RWPE2 (cell line): ENCODE results near the gene UTS2.

Source experiments
- ATAC-seq: fragments of 200-7000 bp; cut with Tn5 transposase; 3 replicates; pipeline ENCODE4 v1.9.1; 2021; ENCODE audit warnings: low read depth
- DNase-seq: peaks from one replicate; pipeline ENCODE4 v3.0.0-alpha.2; 2020; ENCODE audit warnings: low spot score
- H3K27ac ChIP-seq: fragments of 450-650 bp; 2 replicates; pipeline ENCODE4 v1.5.1; 2017; ENCODE audit warnings: mild to moderate bottlenecking; ENCODE audit not compliant: poor library complexity, severe bottlenecking
- H3K27me3 ChIP-seq: fragments of 250-450 bp; sonication (Bioruptor Pico); 2 replicates; pipeline ENCODE4 v1.5.1; 2021; ENCODE audit warnings: mild to moderate bottlenecking, moderate library complexity; ENCODE audit not compliant: insufficient read depth, poor library complexity, severe bottlenecking
- H3K36me3 ChIP-seq: fragments of 250-450 bp; sonication (Bioruptor Pico); 2 replicates; pipeline ENCODE4 v1.5.1; 2020; ENCODE audit warnings: low read depth, mild to moderate bottlenecking, moderate library complexity
- H3K4me1 ChIP-seq: fragments of 250-450 bp; sonication (Bioruptor Pico); 2 replicates; pipeline ENCODE4 v1.5.1; 2021; ENCODE audit warnings: mild to moderate bottlenecking, moderate library complexity; ENCODE audit not compliant: insufficient read depth, poor library complexity, severe bottlenecking
- H3K4me3 ChIP-seq: fragments of 250-450 bp; sonication (Bioruptor Pico); 2 replicates; pipeline ENCODE4 v1.5.1; 2021; ENCODE audit warnings: mild to moderate bottlenecking, moderate library complexity; ENCODE audit not compliant: severe bottlenecking
- H3K9me3 ChIP-seq: fragments of 250-450 bp; sonication (Bioruptor Pico); 2 replicates; pipeline ENCODE4 v1.5.1; 2021; ENCODE audit warnings: mild to moderate bottlenecking, moderate library complexity; ENCODE audit not compliant: severe bottlenecking
- CTCF ChIP-seq: fragments of 450-650 bp; IDR thresholded peaks from one replicate; pipeline ENCODE4 v1.5.1; 2017; ENCODE audit warnings: mild to moderate bottlenecking, moderate library complexity; ENCODE audit not compliant: poor library complexity, severe bottlenecking

The UTS2 gene

GRCh38 chr1:7859406-7859805, 6.5 kb upstream of the UTS2 start:
- H3K4me1 ChIP-seq = no peaks in the 10 kb centered on the region
- ATAC-seq = no peak

GRCh38 chr1:7857985-7858384, 5.1 kb upstream of the UTS2 start:
- Histone ChIP-seq H3K4me3 (no peak overlapping the region), H3K9me3 (no peaks in the 10 kb centered on the region), H3K36me3 (no peaks in the 10 kb centered on the region), H3K27ac (no peak overlapping the region), H3K27me3 (no peaks in the 10 kb centered on the region), H3K4me1 (no peaks in the 10 kb centered on the region)
- DNase-seq (no peak), ATAC-seq (no peak)
- TF ChIP-seq CTCF = no peak

More at GRCh38 chr1:7859406-7859805, 6.5 kb upstream of the UTS2 start:
- no peak overlapping the region for H3K4me3 ChIP-seq
- no peak for DNase-seq
- H3K27me3 ChIP-seq = no peaks in the 10 kb centered on the region
- no peak for TF ChIP-seq CTCF
- H3K27ac ChIP-seq = no peak overlapping the region
- H3K9me3 ChIP-seq = no peaks in the 10 kb centered on the region
- no peaks in the 10 kb centered on the region for H3K36me3 ChIP-seq

GRCh38 chr1:7857000-7857399, 4.1 kb upstream of the UTS2 start:
- H3K27ac ChIP-seq = no peak overlapping the region
- no peak for DNase-seq
- H3K27me3 ChIP-seq = no peaks in the 10 kb centered on the region
- no peaks in the 10 kb centered on the region for H3K9me3 ChIP-seq
- no peak overlapping the region for H3K4me3 ChIP-seq
- no peaks in the 10 kb centered on the region for H3K36me3 ChIP-seq
- TF ChIP-seq CTCF = no peak
- ATAC-seq = no peak
- no peaks in the 10 kb centered on the region for H3K4me1 ChIP-seq

GRCh38 chr1:7856345-7856744, 3.5 kb upstream of the UTS2 start:
- DNase-seq = no peak
- no peaks in the 10 kb centered on the region for H3K36me3 ChIP-seq
- H3K27ac ChIP-seq = no peak overlapping the region
- no peak for ATAC-seq
- H3K9me3 ChIP-seq = no peaks in the 10 kb centered on the region
- TF ChIP-seq CTCF = no peak
- no peaks in the 10 kb centered on the region for H3K27me3 ChIP-seq
- H3K4me1 ChIP-seq = no peaks in the 10 kb centered on the region
- no peak overlapping the region for H3K4me3 ChIP-seq

- no peak for ATAC-seq
- no peak for TF ChIP-seq CTCF
- DNase-seq = no peak
- no peaks in the 10 kb centered on the region for H3K27me3 ChIP-seq
- no peak overlapping the region for H3K27ac ChIP-seq
- H3K4me1 ChIP-seq = no peaks in the 10 kb centered on the region
- no peaks in the 10 kb centered on the region for H3K9me3 ChIP-seq
- H3K4me3 ChIP-seq = no peak overlapping the region
- no peaks in the 10 kb centered on the region for H3K36me3 ChIP-seq
Observed at GRCh38 chr1:7853684-7854026, 790 bp upstream of the UTS2 start.
